ENCODE results near the gene CITED4. TPM values are rescaled to one million over a fixed set of nuclear protein-coding genes. Genes with fewer than 3 reads are reported as not detected.
"Not testable (repeated sequence)": the region's sequence is repeated elsewhere in the genome, so short reads cannot be mapped to it uniquely, and the experiment has no call there.

The CITED4 gene
- total RNA-seq (2014; rRNA removed; shearing (Covaris generic)), result 0.90 TPM in 1 of 2 replicates, not detected in the other
- polyA plus RNA-seq (2015; cell fraction: cytosol; rRNA removed), result 0.77 and 1.5 TPM in 2 replicates
- polyA plus RNA-seq (2015; cell fraction: nucleus; rRNA removed), result 0.41 and 0.51 TPM in 2 replicates

- no peak for DNase-seq (ENCODE audit: low read depth)
These were observed at the start of gene CITED4 for GRCh38 chr1:40862008-40862863. CITED4 (minus strand) TSS chr1:40862363; CDS start chr1:40862127, 236 bp downstream.

GRCh38 chr1:40911105-40911504 is 48.9 kb upstream of the CITED4 start:
- DNase-seq (ENCODE audit: low read depth), result no peak

- DNase-seq (ENCODE audit: low read depth), result no peak
These were observed 47.1 kb upstream of the CITED4 start for GRCh38 chr1:40909281-40909680.

GRCh38 chr1:40908350-40908749 is 46.2 kb upstream of the CITED4 start:
- DNase-seq (ENCODE audit: low read depth), result no peak

- no peak for DNase-seq (ENCODE audit: low read depth)
These were observed 45.7 kb upstream of the CITED4 start for GRCh38 chr1:40907899-40908298.

GRCh38 chr1:40906781-40907400 is 44.7 kb upstream of the CITED4 start:
- DNase-seq (ENCODE audit: low read depth), result no peak

GRCh38 chr1:40905061-40905460 is 42.9 kb upstream of the CITED4 start:
- DNase-seq (ENCODE audit: low read depth), result no peak

GRCh38 chr1:40903106-40903505 is 40.9 kb upstream of the CITED4 start:
- DNase-seq (ENCODE audit: low read depth), result no peak

GRCh38 chr1:40901886-40902852 is 40.0 kb upstream of the CITED4 start:
- peak; percentile 60 for DNase-seq (ENCODE audit: low read depth)

GRCh38 chr1:40899230-40899870 is 37.2 kb upstream of the CITED4 start:
- no peak for DNase-seq (ENCODE audit: low read depth)

GRCh38 chr1:40898431-40898901 is 36.3 kb upstream of the CITED4 start:
- DNase-seq (ENCODE audit: low read depth), result peak; percentile 36

GRCh38 chr1:40897513-40897912 is 35.4 kb upstream of the CITED4 start:
- peak; percentile 76 for DNase-seq (ENCODE audit: low read depth)

GRCh38 chr1:40896482-40896881 is 34.3 kb upstream of the CITED4 start:
- DNase-seq (ENCODE audit: low read depth), result no peak

- DNase-seq (ENCODE audit: low read depth), result no peak
These were observed 33.4 kb upstream of the CITED4 start for GRCh38 chr1:40895601-40896000.

GRCh38 chr1:40894858-40895257 is 32.7 kb upstream of the CITED4 start:
- not testable (repeated sequence) for DNase-seq (ENCODE audit: low read depth)

GRCh38 chr1:40894455-40894854 is 32.3 kb upstream of the CITED4 start:
- no peak for DNase-seq (ENCODE audit: low read depth)

- no peak for DNase-seq (ENCODE audit: low read depth)
These were observed 31.8 kb upstream of the CITED4 start for GRCh38 chr1:40893946-40894345.

- no peak for DNase-seq (ENCODE audit: low read depth)
These were observed 30.2 kb upstream of the CITED4 start for GRCh38 chr1:40892354-40892753.

- DNase-seq (ENCODE audit: low read depth), result no peak
These were observed 28.6 kb upstream of the CITED4 start for GRCh38 chr1:40890771-40891170.

GRCh38 chr1:40887652-40888051 is 25.5 kb upstream of the CITED4 start:
- DNase-seq (ENCODE audit: low read depth), result no peak

GRCh38 chr1:40887012-40887378 is 24.8 kb upstream of the CITED4 start:
- DNase-seq (ENCODE audit: low read depth), result no peak
